NCI-H774 (cell line): ENCODE data around the gene TPP2.

Experiments used
- DNase-seq: peaks from one replicate; lab custom pipeline; 2025; lab: John Stamatoyannopoulos, UW

Gene TPP2

DNA sequence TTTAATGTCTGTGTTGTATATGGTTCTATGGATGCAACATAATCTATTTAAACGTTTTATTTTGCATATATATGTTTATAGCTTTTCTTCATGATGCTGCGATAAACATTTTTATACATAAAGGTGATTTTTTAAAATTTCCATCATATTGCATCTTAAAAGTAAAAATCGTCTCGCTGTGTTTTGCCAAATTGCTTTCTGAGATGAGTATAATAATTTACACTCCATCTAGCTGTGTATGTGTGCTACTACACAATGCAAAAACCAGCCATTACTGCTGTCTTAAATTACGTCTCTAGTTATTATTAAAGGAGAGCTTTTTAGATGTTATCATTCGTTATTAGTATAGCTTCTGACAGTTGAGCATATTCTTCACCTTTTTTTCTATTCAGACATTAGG, 60.8 kb downstream of the TPP2 start:
- DNase-seq, result no peak

DNA sequence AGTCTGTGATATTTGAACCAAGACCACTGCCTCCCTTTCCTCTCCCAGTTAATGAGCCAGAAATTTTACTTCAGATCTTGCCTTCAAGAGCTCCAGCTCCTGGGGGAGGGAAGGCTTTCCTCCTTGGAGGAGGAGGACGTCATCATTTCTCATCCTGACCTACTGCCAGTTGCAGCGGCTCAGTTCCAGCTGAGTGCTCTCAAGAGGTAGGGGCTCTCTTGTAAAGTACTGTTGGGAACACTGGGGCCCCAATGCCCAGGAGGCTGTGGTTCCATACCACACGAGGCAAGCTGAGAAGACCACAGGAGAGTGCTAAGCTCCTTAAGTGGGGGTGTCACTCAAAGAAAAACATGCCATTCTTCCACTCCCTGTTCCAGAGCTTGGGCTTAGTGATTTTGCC, 61.9 kb downstream of the TPP2 start:
- no peak for DNase-seq

DNA sequence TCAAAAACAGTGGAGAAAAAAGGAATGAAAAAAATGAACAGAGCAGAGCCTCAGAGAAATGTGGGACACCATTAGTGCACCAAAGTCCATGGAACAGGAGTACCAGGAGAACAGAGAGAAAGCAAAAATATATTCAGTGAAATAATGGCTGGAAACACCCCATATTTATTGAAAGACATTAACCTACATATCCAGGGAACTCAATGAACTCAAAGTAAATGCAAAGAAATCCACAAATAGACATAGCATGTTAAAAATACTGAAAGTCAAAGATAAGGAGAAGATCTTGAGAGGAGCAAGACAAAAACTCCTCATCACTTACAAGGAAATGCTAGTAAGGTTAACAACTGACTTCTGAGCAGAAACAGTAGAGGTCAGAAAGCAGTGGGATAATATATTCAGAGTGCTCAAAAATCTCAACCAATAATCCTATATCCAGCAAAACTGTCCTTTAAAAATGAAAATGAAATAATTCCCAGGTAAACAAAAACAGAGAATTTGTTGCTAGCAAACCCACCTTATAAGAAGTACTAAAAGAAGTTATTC, 62.5 kb downstream of the TPP2 start:
- DNase-seq, result no peak

DNA sequence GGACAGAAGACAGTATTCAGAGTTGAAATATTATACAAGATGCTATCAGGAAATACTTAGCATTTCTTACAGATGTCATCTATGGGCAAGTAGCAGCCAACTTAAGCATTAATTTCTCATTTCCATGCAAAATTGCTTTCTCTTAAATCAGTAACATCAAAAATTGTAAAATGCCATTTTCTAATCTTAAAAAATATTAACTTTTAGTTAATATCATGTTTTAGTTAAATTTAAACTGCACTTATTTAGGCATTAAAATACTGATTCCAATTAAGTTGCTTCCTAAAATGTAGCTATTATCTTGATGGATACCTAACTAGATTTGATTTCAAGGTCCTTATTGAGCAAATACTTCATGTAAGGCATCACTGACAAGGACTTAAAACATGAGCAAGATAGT, 70.2 kb downstream of the TPP2 start:
- DNase-seq, result no peak

DNA sequence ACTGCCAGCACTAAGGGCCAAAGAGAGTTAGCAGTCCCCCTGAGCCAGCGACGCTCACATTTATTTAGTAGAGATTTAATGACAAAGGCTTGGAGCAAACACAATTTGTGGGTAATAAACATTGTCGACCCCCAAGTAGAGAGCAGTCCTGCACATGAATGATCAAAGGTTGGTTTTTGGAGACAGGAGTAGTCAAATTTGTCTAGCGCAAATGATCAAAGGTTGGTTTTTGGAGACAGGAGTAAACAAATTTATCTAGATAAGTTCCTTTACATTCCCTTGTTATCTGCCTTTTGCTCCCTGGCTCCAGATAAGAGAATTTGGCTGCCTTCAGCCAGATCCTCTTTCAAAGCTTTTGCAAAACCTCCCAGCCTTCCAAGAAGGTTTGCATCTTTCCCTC, 71.1 kb downstream of the TPP2 start:
- no peak for DNase-seq

DNA sequence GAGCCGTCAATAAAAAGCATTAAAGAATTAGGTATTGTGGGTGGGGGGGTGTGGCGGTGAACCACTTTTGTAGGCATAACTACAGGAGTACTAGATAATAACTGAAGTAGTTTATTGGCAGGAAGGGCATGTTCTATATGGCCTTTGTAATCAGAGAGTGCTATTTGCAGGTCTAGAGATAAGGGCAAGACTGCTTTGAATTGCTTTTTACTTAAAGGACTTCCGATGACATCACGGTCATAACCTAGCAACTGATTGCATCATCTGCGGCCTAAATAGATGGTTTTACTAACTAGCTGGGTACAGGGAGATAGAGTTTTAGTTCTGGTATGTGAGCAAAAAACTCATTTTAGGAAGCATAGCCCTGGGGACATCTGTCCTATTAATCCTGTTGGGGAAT, 73.3 kb downstream of the TPP2 start:
- DNase-seq, result no peak

DNA sequence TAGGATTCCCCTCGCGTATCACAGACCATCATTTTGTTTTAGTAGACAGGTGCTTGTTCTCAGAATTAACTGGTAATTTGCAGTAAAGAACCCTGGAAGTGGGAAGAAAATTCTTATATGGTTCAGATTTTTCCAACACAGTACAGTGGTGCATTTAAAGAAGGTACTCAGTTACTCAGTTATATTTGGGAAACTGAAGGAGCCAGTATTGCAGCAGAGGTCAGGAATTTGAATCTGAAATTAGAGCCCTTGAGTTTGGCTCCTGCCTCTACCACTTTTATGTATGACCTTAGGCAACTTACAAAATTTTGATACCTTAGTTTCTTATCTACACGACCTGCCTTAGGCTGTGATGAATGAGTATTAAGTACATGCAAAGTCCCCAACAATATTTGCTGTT, 78.3 kb downstream of the TPP2 start:
- no peak for DNase-seq

DNA sequence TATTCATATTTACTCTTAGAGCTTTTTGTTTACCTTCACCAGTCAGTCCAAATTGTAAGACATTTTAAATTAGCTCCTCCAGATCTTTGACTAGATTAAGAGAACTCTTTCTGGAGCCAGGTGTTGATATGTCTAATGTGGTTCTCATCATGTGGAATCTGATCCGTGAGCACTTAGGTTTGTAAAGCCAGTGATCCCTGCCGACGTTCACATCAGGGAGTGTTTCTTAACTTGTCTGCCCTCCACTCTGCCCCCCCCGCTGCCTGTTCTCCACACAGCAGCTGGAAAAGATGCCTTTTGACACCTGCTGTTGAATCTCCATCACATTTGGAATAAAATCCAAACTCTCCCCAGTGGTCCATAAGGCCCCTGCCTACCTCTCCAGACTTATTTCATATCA, 80.3 kb downstream of the TPP2 start:
- DNase-seq, result no peak

DNA sequence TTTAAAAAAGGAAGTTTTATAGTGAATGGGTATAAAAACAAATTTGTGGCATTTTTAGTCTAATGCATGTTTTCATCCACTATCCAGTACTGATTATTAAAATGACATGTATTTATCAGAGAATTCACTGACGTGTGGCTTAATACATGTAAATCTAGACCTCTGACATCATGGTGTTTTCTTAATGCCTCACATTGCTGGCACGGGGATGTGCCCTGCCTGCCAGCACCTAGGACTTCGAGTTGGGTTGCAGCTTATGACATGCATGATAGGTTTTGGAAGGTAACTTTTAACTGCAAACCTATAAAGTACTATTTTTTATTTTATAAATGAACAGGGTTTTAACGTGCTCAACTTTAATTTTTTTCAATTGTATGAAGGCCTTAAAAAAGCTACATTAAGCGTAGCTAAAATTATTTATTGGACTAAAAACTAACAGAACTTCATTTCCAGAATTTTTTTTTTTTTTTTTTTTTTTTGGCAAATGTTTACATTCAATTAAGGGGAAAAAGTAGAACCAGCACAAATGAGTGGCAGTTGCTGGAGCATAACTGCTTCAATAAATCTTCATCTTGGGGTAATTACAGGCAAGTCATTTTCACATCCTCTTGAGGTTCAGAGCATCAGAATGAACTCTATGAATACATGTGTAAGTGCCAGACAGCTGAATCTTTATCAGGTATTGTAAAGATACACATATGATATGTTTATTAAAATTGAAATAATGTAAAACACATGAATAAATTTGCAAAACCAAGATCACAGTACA, 81.7 kb downstream of the TPP2 start:
- no peak for DNase-seq

DNA sequence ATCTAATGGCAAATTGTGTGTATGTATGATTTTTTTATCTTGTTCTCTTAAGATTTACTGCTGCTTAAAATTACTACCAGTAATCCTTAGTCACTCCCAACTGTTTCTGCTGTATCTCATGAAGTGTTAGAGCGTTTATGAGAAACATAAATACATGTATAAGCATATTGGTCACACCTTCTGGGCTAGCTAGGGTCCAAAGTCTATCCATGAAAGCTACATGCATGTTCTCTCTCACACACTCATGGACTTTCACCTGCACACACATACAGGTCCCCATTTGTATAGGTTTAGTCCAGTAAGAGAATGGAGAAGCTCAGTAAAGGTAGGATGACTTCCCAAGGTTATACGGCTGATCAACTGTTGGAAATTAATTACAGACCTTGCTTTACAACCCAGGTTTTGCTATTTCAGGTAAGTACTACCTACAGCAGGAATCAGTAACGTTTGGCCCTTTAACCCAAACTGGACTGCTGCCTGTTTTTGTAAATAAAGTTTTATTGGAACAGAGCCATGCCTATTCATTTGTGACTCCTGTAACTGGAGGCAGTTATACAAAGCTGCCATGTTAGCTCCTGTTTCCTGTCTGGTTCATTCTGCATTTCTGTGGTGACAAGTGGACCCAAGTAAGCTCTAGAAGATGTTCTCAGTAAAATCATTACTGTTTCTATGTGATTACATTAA, 82.8 kb downstream of the TPP2 start:
- DNase-seq, result no peak

DNA sequence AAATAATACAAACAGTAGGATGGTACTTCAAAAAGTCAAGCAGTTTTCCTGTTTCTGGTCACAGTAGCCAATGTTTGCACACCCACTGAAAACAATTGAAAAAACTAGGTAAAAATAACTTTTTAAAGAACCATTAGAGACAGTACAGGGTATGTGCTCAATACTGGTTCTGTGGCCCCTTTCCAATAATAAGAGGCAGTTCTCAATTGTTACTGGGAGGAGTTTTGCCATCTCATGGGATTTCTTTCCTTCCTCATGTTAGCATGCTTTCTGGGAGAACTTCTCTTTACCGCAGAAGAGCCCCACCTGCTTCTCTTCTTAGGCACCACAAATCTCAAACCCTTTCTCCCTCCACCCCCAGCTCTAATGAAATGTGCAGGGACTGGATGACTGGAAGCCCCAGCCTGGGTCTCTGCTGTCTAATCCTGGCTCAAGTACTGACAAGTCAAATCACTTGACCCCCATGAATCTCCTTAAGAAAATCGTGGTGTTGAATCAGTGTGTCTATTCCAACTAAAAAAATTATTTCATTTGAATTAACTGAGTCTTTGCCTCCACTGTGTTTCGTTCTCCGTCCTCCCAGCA, 83.4 kb downstream of the TPP2 start:
- DNase-seq, result no peak

DNA sequence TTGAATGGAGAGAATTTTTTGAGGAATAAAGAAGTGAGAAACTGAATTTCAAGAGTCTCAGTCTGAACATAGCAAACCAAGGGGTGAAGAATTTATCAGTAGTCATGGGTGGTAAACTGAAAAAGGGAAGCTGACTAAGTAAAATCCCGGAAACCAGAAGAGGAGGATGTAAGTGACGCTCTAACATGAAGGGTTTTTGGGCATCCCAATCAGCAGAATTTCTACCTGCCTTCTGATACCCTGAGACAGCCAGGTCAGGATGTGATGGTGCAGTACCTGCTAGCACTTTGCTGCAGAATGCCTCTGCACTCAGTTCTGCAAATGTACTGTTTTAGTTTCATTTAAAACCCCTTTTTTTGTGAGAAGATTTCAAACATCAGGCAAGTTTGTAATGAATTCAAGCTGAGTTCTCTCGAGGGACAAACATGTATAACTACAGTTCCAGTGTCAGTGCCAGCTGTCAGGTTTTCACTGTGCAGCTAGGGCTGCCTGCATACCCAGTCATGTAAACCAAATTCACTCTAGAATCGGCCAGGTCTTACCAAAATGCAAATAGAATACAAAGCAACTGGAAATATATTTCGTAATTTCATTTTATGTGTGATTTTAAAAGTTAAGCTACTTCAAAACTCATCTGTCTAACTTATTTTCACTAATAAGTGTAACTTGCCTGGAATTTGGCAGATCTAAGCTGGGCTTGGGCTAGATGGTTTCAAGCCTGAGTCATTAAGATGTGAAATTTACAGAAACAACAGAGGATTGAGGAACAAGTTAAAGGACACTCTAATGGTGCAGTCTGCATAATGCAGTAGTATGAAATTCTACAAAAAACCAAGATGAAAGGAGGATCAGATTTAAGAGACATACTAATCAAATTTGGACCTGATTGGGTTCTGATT, 84.3 kb downstream of the TPP2 start:
- DNase-seq, result no peak

DNA sequence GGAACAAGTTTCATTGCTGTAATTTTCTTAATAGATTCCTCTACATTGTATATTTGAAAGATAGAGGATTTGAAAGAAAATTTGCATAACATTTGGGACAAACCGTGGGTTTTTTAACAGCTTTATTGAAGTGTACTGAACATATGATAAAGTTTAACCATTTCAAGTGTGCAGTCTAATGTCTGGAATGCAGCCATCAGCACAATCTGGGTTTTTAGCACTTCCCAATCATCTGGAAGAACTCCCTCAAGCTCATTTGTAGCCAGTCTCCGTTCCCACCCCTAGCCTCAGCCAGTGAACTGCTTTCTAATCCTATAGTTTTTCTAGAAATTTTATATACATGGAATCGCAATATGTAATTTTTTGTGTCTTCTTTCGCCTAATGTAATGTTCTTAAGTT, 85.4 kb downstream of the TPP2 start:
- DNase-seq, result no peak

DNA sequence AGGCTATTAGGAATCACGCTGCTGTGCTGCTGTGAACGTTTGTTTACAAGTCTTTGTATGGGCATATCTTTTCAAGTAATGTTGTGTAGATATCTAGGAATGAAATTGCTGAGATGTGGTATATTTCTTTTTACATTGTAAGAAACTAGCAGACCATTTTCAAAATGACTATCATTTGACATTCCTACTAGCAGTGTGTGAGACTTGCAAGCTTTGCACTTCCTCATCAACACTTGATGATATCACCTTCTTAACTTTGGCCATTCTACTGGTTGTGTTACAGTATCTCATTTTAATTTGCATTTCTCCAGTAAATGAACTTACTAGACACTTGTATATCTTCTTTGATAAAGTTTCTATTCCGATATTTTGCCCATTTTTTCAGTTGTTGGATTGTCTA, 85.9 kb downstream of the TPP2 start:
- no peak for DNase-seq

DNA sequence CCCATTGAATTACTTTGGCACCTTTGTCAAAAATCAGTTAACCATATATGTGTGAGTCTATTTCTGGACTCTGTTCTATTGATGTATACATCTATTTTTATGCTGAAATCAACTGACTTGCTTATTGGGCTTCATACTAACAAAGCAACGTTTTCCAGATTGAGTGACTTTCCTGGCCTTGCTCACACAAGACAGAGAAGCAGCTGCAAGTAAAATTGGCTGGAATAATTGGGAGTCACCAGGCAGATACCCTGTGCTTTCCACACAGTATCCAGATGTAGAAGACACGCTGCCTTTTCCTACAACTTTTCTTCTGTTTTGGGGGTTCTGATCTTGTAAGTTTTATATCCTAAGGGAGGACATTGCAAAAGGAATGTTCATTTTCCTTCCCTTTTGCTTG, 86.9 kb downstream of the TPP2 start:
- no peak for DNase-seq

DNA sequence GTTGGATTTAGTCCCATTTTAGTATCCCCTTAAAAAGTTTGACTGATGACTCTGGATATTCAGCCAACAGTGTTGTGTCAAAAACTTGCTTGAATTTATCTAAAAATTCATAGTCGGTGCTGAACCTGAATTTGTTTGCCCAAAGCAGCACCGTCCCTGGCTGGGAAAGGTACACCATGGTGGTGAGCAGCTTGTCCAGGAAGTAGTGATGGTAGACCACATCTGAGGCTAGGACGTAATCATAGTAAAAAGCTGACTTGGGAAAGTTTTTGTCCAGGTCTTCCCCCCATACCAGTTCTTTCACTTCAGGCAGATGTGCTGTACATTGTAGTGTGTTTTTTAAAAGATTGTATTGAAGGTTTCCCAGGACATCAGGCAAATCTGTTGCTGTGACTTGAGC, 89.2 kb downstream of the TPP2 start:
- DNase-seq, result no peak

DNA sequence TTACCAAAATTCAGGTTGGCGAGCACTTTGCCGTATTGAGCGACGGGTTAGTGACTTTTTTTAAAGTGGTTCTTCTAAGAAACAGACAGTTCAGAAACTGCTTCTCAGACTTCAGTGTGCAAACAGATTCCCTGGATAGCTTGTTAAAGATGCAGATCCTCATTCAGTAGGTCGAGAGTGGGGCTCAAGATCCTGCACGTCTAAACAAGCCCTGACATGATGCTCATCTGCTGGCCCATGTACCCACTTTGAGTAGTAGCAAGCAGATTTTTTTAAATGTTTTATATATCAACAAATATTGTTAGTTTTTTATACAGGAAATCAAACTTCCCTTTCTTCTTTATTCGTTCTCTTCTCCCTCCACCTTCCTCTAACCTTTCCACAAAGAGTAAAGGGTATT, 90.7 kb downstream of the TPP2 start:
- no peak for DNase-seq

DNA sequence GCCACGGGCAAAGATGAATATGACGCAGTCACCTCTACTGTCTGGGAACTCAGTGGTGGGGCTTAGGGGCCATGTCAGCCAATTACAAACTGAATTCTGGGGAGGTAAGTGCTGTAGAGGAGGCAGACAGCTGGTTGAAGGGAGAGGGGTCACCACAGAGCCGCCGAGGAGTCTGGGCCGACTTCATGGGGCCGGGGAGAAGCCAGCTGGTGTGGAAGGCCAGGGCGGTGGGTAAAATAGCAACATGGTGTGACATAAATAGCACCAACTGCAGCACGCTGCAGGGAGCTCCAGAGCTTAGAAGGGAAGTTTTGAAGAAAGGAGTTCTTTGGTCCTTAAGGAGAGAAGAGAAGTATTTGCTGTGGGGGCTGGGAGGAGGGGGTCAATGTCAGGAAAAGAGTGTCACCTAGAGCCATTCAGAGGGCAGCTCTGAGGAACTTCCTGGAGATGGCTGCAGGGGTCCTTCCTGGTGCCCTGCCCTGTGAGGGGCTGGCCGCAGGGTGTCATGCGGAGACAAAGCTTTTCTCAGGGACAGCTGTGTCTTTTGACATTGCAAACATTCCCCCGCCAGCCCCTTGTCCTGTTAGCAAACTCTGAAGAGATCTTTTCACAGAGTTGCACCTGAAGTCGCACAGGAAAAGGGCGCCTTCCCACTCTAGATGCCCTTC, 91.7 kb downstream of the TPP2 start:
- DNase-seq, result no peak

DNA sequence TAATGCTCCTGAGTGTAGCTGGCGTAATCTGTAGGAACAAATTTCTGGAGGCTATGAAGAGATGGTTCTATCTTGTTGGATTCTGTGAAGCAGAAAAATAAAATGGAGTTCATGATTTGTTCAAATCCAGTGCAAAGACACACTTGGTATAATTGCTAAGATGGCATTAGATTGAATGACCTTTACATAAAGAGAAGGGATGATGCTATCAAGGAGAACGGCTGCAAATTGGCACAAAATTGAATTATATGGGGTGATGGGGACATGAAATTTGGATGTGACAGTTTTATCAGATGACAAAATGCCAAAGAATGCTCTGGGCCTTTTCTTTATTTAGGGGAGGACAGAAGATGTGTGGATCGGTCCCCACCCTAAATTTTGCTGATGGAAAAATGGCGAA, 94.1 kb downstream of the TPP2 start:
- no peak for DNase-seq

DNA sequence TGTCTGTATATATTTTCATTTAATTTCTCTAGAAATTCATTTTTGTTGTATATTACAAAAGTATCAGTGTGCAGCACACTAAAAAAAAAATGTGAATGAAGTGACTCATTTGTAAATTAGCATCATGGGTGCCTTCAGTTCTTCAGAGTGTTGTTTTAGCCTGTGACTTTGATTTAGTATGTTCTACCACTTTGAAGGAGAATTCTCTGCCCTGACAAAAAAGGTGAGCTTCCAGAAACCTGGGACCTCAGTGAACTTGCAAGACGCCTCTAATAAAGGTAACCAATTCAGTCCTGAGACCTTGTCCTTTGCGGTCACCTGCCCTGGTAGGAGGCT, 95.7 kb downstream of the TPP2 start:
- no peak for DNase-seq

DNA sequence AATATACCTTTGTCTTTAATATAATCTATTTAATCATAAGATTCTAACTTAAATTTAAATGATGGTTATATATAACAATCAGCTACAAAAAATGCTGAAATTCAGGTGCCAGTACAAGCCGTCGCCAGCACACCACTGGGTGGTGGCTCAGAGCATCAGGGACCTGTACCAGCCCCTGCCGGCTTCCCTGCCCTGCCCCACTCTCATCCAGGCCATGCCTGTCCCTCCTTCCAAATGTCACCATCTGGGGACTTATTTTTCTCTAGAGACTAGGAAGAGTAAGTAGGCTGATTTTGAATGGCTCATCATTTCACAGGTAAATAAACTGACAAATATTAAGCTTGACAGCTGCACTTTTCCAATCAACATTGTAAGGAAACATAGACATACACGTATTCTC, 96.5 kb downstream of the TPP2 start:
- DNase-seq, result no peak

DNA sequence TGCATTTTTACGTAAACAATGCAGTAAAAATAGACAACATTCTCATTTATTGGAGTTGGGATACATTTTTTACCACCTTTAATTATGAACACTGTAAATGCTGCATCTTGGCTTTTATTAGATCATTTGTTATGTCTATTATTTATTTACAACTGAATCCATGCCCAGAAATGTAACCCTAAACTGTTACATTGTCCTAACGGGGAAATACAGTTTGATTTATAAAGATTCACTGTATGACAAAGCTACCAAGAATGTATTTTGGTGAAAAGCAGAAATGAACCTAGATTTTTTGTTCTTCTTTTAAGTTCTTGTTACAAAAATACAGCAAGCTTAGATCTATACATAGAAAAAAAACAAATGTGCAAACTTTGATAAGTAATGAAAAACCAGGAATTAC, 97.0 kb downstream of the TPP2 start:
- no peak for DNase-seq
